Mesenchymal stem cell (in vitro differentiated cells and primary cell): ENCODE results near the gene SHH.

Source experiments
- DNase-seq: peaks from one replicate; pipeline ENCODE4 v3.0.0-alpha.2; 2013
- H2AFZ ChIP-seq: one replicate; pipeline ENCODE4 v1.6.1; 2013; ENCODE audit warnings: low read depth, mild to moderate bottlenecking, control low read depth, inconsistent platforms, low read length, moderate library complexity
- H2AK5ac ChIP-seq: 2 replicates; pipeline ENCODE4 v1.6.1; 2013; ENCODE audit warnings: low read length, moderate library complexity, mild to moderate bottlenecking, inconsistent platforms; ENCODE audit not compliant: severe bottlenecking
- H2BK120ac ChIP-seq: one replicate; pipeline ENCODE4 v1.6.1; 2013; ENCODE audit warnings: low read depth, mild to moderate bottlenecking, inconsistent platforms, low read length, moderate library complexity
- H2BK12ac ChIP-seq, 2 experiments: one replicate each; pipeline ENCODE4 v1.6.1; 2013; ENCODE audit warnings: inconsistent platforms in 2 of 2, low read length in 2 of 2, mild to moderate bottlenecking in 2 of 2, moderate library complexity in 2 of 2, control low read depth in 1 of 2
- H2BK15ac ChIP-seq: one replicate; pipeline ENCODE4 v1.6.1; 2013; ENCODE audit warnings: mild to moderate bottlenecking, low read depth, inconsistent platforms; ENCODE audit not compliant: poor library complexity, severe bottlenecking
- H2BK5ac ChIP-seq: 2 replicates; pipeline ENCODE4 v1.6.1; 2013; ENCODE audit warnings: low read depth, mild to moderate bottlenecking, low read length, control low read depth, inconsistent platforms; ENCODE audit not compliant: poor library complexity, severe bottlenecking
- H3K14ac ChIP-seq, 2 experiments: one replicate each; pipeline ENCODE4 v1.6.1; 2013; ENCODE audit warnings: inconsistent platforms in 2 of 2, low read length in 2 of 2, control low read depth in 1 of 2, mild to moderate bottlenecking in 1 of 2, moderate library complexity in 1 of 2
- H3K18ac ChIP-seq, 2 experiments: one replicate each; pipeline ENCODE4 v1.6.1; 2013; ENCODE audit warnings: inconsistent platforms in 2 of 2, low read length in 2 of 2, control low read depth in 1 of 2, low read depth in 1 of 2, mild to moderate bottlenecking in 1 of 2
- H3K23ac ChIP-seq, 2 experiments: one replicate each; pipeline ENCODE4 v1.6.1; 2013; ENCODE audit warnings: inconsistent platforms in 2 of 2, low read length in 2 of 2, mild to moderate bottlenecking in 2 of 2, moderate library complexity in 2 of 2, control low read depth in 1 of 2
- H3K27ac ChIP-seq: 2 replicates; pipeline ENCODE4 v1.5.1; 2013; ENCODE audit warnings: mild to moderate bottlenecking, moderate library complexity, low read length, control low read depth, inconsistent platforms; ENCODE audit not compliant: poor library complexity, severe bottlenecking
- H3K27me3 ChIP-seq, 2 experiments: 2 replicates each; pipeline versions ENCODE4 v1.6.1 to v1.7.0; 2013; ENCODE audit warnings: low read length in 2 of 2, mild to moderate bottlenecking in 2 of 2, moderate library complexity in 2 of 2, control low read depth in 1 of 2, inconsistent platforms in 1 of 2; ENCODE audit not compliant: control insufficient read depth in 1 of 2, insufficient read depth in 1 of 2
- H3K36me3 ChIP-seq, 2 experiments: 2 replicates each; pipeline versions ENCODE4 v1.6.1 to v1.7.0; 2013; ENCODE audit warnings: low read length in 2 of 2, control low read depth in 1 of 2, inconsistent platforms in 1 of 2, low read depth in 1 of 2, mild to moderate bottlenecking in 1 of 2; ENCODE audit not compliant: insufficient read depth in 2 of 2, control insufficient read depth in 1 of 2
- H3K4ac ChIP-seq, 2 experiments: one replicate each; pipeline ENCODE4 v1.6.1; 2013; ENCODE audit warnings: inconsistent platforms in 2 of 2, low read length in 2 of 2, mild to moderate bottlenecking in 2 of 2, moderate library complexity in 2 of 2, control low read depth in 1 of 2, low read depth in 1 of 2
- H3K4me1 ChIP-seq: 2 replicates; pipeline ENCODE4 v1.6.1; 2013; ENCODE audit warnings: low read depth, low read length, control low read depth; ENCODE audit not compliant: control insufficient read depth, insufficient read depth
- H3K4me2 ChIP-seq: 2 replicates; pipeline ENCODE4 v1.6.1; 2013; ENCODE audit warnings: low read length, mild to moderate bottlenecking, inconsistent platforms; ENCODE audit not compliant: poor library complexity, severe bottlenecking
- H3K4me3 ChIP-seq, 2 experiments: 2 replicates each; pipeline versions ENCODE4 v1.5.1 to v1.7.0; 2013; ENCODE audit warnings: low read length in 2 of 2, mild to moderate bottlenecking in 2 of 2, control low read depth in 1 of 2, low read depth in 1 of 2; ENCODE audit not compliant: insufficient read depth in 1 of 2
- H3K79me1 ChIP-seq: replicated peaks from 2 replicates; pipeline ENCODE4 v1.6.1; 2013; ENCODE audit warnings: mild to moderate bottlenecking, control low read depth, low read length, inconsistent platforms; ENCODE audit not compliant: poor library complexity, severe bottlenecking
- H3K9ac ChIP-seq: 2 replicates; pipeline ENCODE4 v1.7.0; 2013; ENCODE audit warnings: mild to moderate bottlenecking, low read length, moderate library complexity
- H3K9me3 ChIP-seq: 2 replicates; pipeline ENCODE4 v1.7.0; 2013; ENCODE audit warnings: mild to moderate bottlenecking, low read length; ENCODE audit not compliant: control insufficient read depth
- H4K8ac ChIP-seq: one replicate; pipeline ENCODE4 v1.6.1; 2013; ENCODE audit warnings: inconsistent platforms, mild to moderate bottlenecking, low read length, moderate library complexity
- H4K91ac ChIP-seq: one replicate; pipeline ENCODE4 v1.6.1; 2013; ENCODE audit warnings: mild to moderate bottlenecking, low read length, inconsistent platforms
- WGBS: methylation state at CpG from one replicate; pipeline ENCODE4 v1.1.7; 2013; ENCODE audit warnings: mixed read lengths; 5-methylcytosine and 5-hydroxymethylcytosine counted together

Gene SHH

GRCh38 chr7:155834486-155835048, 22.3 kb upstream of the SHH start:
- Histone ChIP-seq H2BK5ac (no peak overlapping the region), H3K4me3 (no peak overlapping the region)

GRCh38 chr7:155833651-155834050, 21.4 kb upstream of the SHH start:
- Histone ChIP-seq H4K91ac (no peak overlapping the region), H3K18ac (no peak overlapping the region), H3K79me1 (no peaks in the 10 kb centered on the region), H3K4ac (no peak overlapping the region), H2BK5ac (no peak overlapping the region), H3K36me3 (no peaks in the 10 kb centered on the region), H2BK120ac (no peak overlapping the region), H3K4me2 (no peak overlapping the region), H3K9ac (no peak overlapping the region), H3K27me3 (peaks cover 9 to 24% of the 10 kb centered on the region in 2 experiments), H3K14ac (no peak overlapping the region), H4K8ac (no peak overlapping the region), H2AFZ (no peak overlapping the region), H3K23ac (no peak overlapping the region), H3K4me3 (no peak overlapping the region), H2BK15ac (no peak overlapping the region), H3K27ac (no peak overlapping the region), H2AK5ac (no peak overlapping the region), H3K9me3 (no peaks in the 10 kb centered on the region), H2BK12ac (no peak overlapping the region), H3K4me1 (peaks cover 6% of the 10 kb centered on the region)
- 86% methylated on average over 13 of the region's 13 CpGs for WGBS
- no peak for DNase-seq

More at GRCh38 chr7:155834486-155835048, 22.3 kb upstream of the SHH start:
- H2BK15ac ChIP-seq, result no peak overlapping the region
- H3K4me2 ChIP-seq, result no peak overlapping the region
- no peak overlapping the region for H3K14ac ChIP-seq
- no peak overlapping the region for H4K8ac ChIP-seq
- no peak for DNase-seq
- H3K9me3 ChIP-seq, result no peaks in the 10 kb centered on the region
- peaks cover 12 to 30% of the 10 kb centered on the region in 2 experiments for H3K27me3 ChIP-seq
- H3K36me3 ChIP-seq, result no peaks in the 10 kb centered on the region
- H2AFZ ChIP-seq, result no peak overlapping the region
- H3K4me1 ChIP-seq, result peaks cover 6% of the 10 kb centered on the region
- H2BK120ac ChIP-seq, result no peak overlapping the region
- no peak overlapping the region for H3K4ac ChIP-seq
- WGBS, result 77% methylated on average over 16 of the region's 16 CpGs
- H3K9ac ChIP-seq, result no peak overlapping the region
- no peak overlapping the region for H3K18ac ChIP-seq
- H3K27ac ChIP-seq, result no peak overlapping the region
- no peak overlapping the region for H2BK12ac ChIP-seq
- H3K23ac ChIP-seq, result no peak overlapping the region
- no peak overlapping the region for H4K91ac ChIP-seq
- no peaks in the 10 kb centered on the region for H3K79me1 ChIP-seq
- H2AK5ac ChIP-seq, result no peak overlapping the region

GRCh38 chr7:155832581-155832981, 20.3 kb upstream of the SHH start:
- Histone ChIP-seq H3K4me2 (no peak overlapping the region), H2BK5ac (no peak overlapping the region), H3K79me1 (no peaks in the 10 kb centered on the region), H3K4me3 (no peak overlapping the region), H3K27me3 (peaks cover 10 to 29% of the 10 kb centered on the region in 2 experiments), H2BK15ac (no peak overlapping the region), H2BK12ac (no peak overlapping the region), H3K36me3 (no peaks in the 10 kb centered on the region), H3K4me1 (peaks cover 6% of the 10 kb centered on the region), H3K4ac (no peak overlapping the region), H2BK120ac (no peak overlapping the region), H3K27ac (no peak overlapping the region), H4K8ac (no peak overlapping the region), H3K23ac (no peak overlapping the region), H4K91ac (no peak overlapping the region), H3K18ac (no peak overlapping the region), H3K9me3 (no peaks in the 10 kb centered on the region), H3K9ac (no peak overlapping the region), H2AFZ (no peak overlapping the region), H3K14ac (no peak overlapping the region), H2AK5ac (no peak overlapping the region)
- no peak for DNase-seq
- WGBS, result 74% methylated on average over 7 of the region's 7 CpGs

- Histone ChIP-seq H3K9ac (no peak overlapping the region), H3K23ac (no peak overlapping the region), H2BK120ac (no peak overlapping the region), H3K18ac (no peak overlapping the region), H4K8ac (no peak overlapping the region), H3K4me2 (no peak overlapping the region), H3K27me3 (peaks cover 14 to 32% of the 10 kb centered on the region in 2 experiments), H3K4me3 (no peak overlapping the region), H3K4me1 (peaks cover 6% of the 10 kb centered on the region), H3K4ac (no peak overlapping the region), H3K14ac (no peak overlapping the region), H3K27ac (no peak overlapping the region), H2AFZ (no peak overlapping the region), H2BK15ac (no peak overlapping the region), H3K79me1 (no peaks in the 10 kb centered on the region), H3K36me3 (no peaks in the 10 kb centered on the region), H3K9me3 (no peaks in the 10 kb centered on the region), H2AK5ac (no peak overlapping the region), H2BK12ac (no peak overlapping the region), H2BK5ac (no peak overlapping the region), H4K91ac (no peak overlapping the region)
- no peak for DNase-seq
- WGBS, result 87% methylated on average over 17 of the region's 18 CpGs
Observed at GRCh38 chr7:155831807-155832524, 19.7 kb upstream of the SHH start.
